Spleen (tissue), 11 donors: ENCODE results near the gene SOWAHA. TPM values are rescaled to one million over a fixed set of nuclear protein-coding genes. Genes with fewer than 3 reads are reported as not detected.

Experiments used
- DNase-seq: peaks from one replicate; pipeline ENCODE4 v3.0.0-alpha.2; 2020
- H3K27ac ChIP-seq, 8 donors: fragments of 200-600 bp; sonication (generic) in 7 of 8; 1 replicate in 4 of 8; 2 replicates in 4 of 8; pipeline versions ENCODE4 v1.5.0 to v1.8.0; 2016 to 2021; ENCODE audit warnings: inconsistent platforms in 4 of 8, mild to moderate bottlenecking in 4 of 8, moderate library complexity in 1 of 8
- H3K27me3 ChIP-seq, 7 donors: fragments of 200-600 bp; sonication (generic) in 6 of 7; replicated peaks in 1 of 7; 1 replicate in 4 of 7; 2 replicates in 3 of 7; pipeline versions ENCODE4 v1.5.0 to v1.8.0; 2016 to 2021; ENCODE audit warnings: inconsistent platforms in 3 of 7, mild to moderate bottlenecking in 1 of 7
- H3K36me3 ChIP-seq, 6 donors: fragments of 200-600 bp; sonication (generic) in 5 of 6; 1 replicate in 4 of 6; 2 replicates in 2 of 6; pipeline versions ENCODE4 v1.5.0 to v1.8.0; 2016 to 2021; ENCODE audit warnings: inconsistent platforms in 2 of 6
- H3K4me1 ChIP-seq, 6 donors: fragments of 200-600 bp; sonication (generic) in 5 of 6; 1 replicate in 3 of 6; 2 replicates in 3 of 6; pipeline versions ENCODE4 v1.5.0 to v1.8.0; 2016 to 2021; ENCODE audit warnings: inconsistent platforms in 3 of 6
- H3K4me3 ChIP-seq, 8 donors: fragments of 200-600 bp; sonication (generic) in 7 of 8; 1 replicate in 4 of 8; 2 replicates in 4 of 8; pipeline versions ENCODE4 v1.5.0 to v1.8.0; 2016 to 2021; ENCODE audit warnings: inconsistent platforms in 4 of 8, mild to moderate bottlenecking in 4 of 8, moderate library complexity in 2 of 8
- H3K9me3 ChIP-seq, 8 donors: fragments of 200-600 bp; sonication (generic) in 7 of 8; 1 replicate in 4 of 8; 2 replicates in 4 of 8; pipeline versions ENCODE4 v1.5.0 to v1.8.0; 2016 to 2021; ENCODE audit warnings: inconsistent platforms in 4 of 8
- POLR2A ChIP-seq, 3 donors: fragments of 450-650 bp; IDR thresholded peaks; one replicate each; pipeline ENCODE4 v1.5.1; 2017; ENCODE audit warnings: antibody characterized with exemption in 3 of 3, mild to moderate bottlenecking in 1 of 3
- POLR2AphosphoS5 ChIP-seq, 3 donors: sonication (generic); formaldehyde crosslinking; IDR thresholded peaks; one replicate each; pipeline ENCODE4 v1.5.1; 2017; ENCODE audit warnings: antibody characterized with exemption in 3 of 3
- WGBS, 5 donors: extraction: QIAGEN DNeasy Blood & Tissue Kit in 3 of 5; methylation state at CpG; one replicate each; pipeline versions ENCODE4 v1.1.5 to v1.1.7; 2013 to 2018; 5-methylcytosine and 5-hydroxymethylcytosine counted together
- intact Hi-C: fragments of 100-400 bp; cut with DNase I; formaldehyde crosslinking; loops from one replicate; pipeline ENCODE4 v1.15.0; 2023; ENCODE audit warnings: low total_unique reads
- polyA plus RNA-seq, 3 donors: library from polyadenylated mRNA; stranded (reverse); fragments of 200-250 nt; gene quantifications; one replicate each; pipeline ENCODE4 v1.2.1, GENCODE V29; 2013
- total RNA-seq, 7 donors: library from RNA; depleted of rRNA in 3 of 7; stranded (reverse); fragments of >200 nt in 3 of 7; fragmentation: NEBNext Ultra II Directional in 4 of 7; extraction: Animal tissue kit (Norgen Biotek cat#: 25700) in 4 of 7; gene quantifications; one replicate each; pipeline versions ENCODE4 v1.1.0 to v1.2.1, GENCODE V29; 2016 to 2021
- TF ChIP-seq, protein P1 (sequence below), 11 experiments: fragments of 200-600 bp in 7 of 11; fragments of 450-650 bp in 4 of 11; sonication (generic) in 4 of 11; IDR thresholded peaks in 8 of 11; conservative IDR thresholded peaks in 3 of 11; 1 replicate in 7 of 11; 2 replicates in 4 of 11; pipeline versions ENCODE4 v1.4.0 to v1.8.0; 2016 to 2021; ENCODE audit warnings: antibody characterized with exemption in 11 of 11, inconsistent platforms in 4 of 11, mild to moderate bottlenecking in 1 of 11
- donor health status: healthy with polysubstance abuse.
- donor health status: DM: no; HTN: no; CAD: no; lungs with moderate emphysema.
- donor health status: DM: no; HTN: no; CAD: no.
- donor health status: Bipolar disorder and iron deficiency.
- donor health status: healthy.
- donor health status: DM: no; HTN: no; CAD: no.
- donor health status: DM: yes; HTN: yes; CAD: no.

SOWAHA gene
- total and polyA plus RNA-seq, 10 donors: 0.03 to 0.56 (median 0.24) TPM; not detected in 7

DNA sequence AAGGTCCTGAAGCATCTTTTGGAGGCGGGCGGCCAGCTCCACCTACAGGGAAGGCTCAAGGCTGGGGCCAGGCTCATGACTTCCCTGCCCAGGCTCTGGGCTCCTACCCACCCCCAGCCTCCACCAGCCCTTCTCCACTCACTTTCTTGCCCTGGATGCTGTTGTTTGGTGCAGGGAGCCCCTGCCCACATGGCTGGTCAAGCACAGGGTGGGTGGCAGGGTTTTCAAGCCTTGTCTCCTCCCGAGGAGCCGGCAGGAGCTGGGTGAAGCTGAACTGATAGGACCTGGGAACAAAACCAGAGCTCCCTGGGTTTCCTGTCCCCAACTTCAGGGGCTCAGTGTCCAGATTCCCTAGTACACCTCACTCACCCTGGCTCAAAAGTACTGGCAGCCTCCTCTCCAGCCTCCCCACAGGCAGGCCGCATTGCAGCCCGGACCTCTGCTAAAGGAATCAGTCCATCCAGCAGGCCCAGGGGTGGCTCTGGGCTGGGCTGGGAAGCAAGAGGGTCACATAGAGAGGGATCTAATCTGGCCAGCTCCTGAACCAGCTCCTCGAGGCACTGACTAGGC, 10.5 kb downstream of the SOWAHA start:
- Histone ChIP-seq H3K4me1 (peaks cover 0 to 43% (median 32%) of the 10 kb centered on the region in 6 donors), H3K9me3 (no peaks in the 10 kb centered on the region), H3K27ac (no peak overlapping the region), H3K36me3 (no peaks in the 10 kb centered on the region), H3K4me3 (peak overlapping the region in 5 of 8 donors; percentile 8 to 53 (median 17)), H3K27me3 (peaks cover 0 to 95% (median 45%) of the 10 kb centered on the region in 7 donors)
- TF ChIP-seq, protein P1, sequence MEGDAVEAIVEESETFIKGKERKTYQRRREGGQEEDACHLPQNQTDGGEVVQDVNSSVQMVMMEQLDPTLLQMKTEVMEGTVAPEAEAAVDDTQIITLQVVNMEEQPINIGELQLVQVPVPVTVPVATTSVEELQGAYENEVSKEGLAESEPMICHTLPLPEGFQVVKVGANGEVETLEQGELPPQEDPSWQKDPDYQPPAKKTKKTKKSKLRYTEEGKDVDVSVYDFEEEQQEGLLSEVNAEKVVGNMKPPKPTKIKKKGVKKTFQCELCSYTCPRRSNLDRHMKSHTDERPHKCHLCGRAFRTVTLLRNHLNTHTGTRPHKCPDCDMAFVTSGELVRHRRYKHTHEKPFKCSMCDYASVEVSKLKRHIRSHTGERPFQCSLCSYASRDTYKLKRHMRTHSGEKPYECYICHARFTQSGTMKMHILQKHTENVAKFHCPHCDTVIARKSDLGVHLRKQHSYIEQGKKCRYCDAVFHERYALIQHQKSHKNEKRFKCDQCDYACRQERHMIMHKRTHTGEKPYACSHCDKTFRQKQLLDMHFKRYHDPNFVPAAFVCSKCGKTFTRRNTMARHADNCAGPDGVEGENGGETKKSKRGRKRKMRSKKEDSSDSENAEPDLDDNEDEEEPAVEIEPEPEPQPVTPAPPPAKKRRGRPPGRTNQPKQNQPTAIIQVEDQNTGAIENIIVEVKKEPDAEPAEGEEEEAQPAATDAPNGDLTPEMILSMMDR (IDR thresholded peaks at IDR 0.05 in 8 of 11, conservative IDR thresholded peaks at IDR 0.05 in 3 of 11): no peak
- TF ChIP-seq POLR2A (IDR thresholded peaks at IDR 0.05) (no peak), POLR2AphosphoS5 (IDR thresholded peaks at IDR 0.05) (no peak)
- WGBS, 5 donors: 72 to 93% (median 84%) methylated on average over 6 to 7 of the region's 7 CpGs
- DNase-seq: no peak
- intact Hi-C loops: no loop called here

DNA sequence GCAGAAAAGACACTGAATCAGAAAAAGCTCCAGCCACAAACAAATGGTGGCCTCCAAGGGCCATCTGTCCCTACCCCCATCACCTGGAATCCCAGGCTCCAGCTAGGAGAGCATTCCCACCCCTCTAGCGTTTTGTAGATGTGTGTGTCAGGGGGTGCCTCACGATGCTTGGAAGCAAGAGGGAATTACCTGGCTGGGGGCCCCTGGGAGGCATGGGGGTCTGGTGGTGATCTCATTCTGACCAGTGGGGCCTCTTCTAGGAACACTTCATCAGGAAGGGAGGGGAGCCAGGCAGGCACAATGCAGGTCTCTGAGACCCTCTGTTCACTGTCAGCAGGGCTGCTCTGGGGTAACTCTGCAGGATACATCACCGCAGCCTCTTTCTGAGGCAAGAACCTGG, 11.3 kb downstream of the SOWAHA start:
- Histone ChIP-seq H3K36me3 (no peaks in the 10 kb centered on the region), H3K4me3 (no peak overlapping the region), H3K27me3 (peaks cover 0 to 95% (median 48%) of the 10 kb centered on the region in 7 donors), H3K27ac (no peak overlapping the region), H3K9me3 (no peaks in the 10 kb centered on the region), H3K4me1 (peaks cover 0 to 45% (median 35%) of the 10 kb centered on the region in 6 donors)
- DNase-seq: no peak
- TF ChIP-seq POLR2AphosphoS5 (IDR thresholded peaks at IDR 0.05) (no peak), POLR2A (IDR thresholded peaks at IDR 0.05) (no peak)
- TF ChIP-seq, protein P1 (IDR thresholded peaks at IDR 0.05 in 8 of 11, conservative IDR thresholded peaks at IDR 0.05 in 3 of 11): no peak
- intact Hi-C loops: no loop called here
- WGBS, 5 donors: 80 to 94% (median 89%) methylated on average over 3 of the region's 3 CpGs

GRCh38 chr5:132825033-132825833, 12.1 kb downstream of the SOWAHA start:
- peaks cover 0 to 95% (median 45%) of the 10 kb centered on the region in 7 donors for H3K27me3 ChIP-seq
- no peak for DNase-seq

More at GRCh38 chr5:132825033-132825833, 12.1 kb downstream of the SOWAHA start:
- Histone ChIP-seq H3K4me1 (peaks cover 4 to 45% (median 36%) of the 10 kb centered on the region in 6 donors), H3K4me3 (peak overlapping the region; percentile 16 to 67 (median 34)), H3K27ac (no peak overlapping the region), H3K9me3 (no peaks in the 10 kb centered on the region), H3K36me3 (no peaks in the 10 kb centered on the region)
- TF ChIP-seq POLR2AphosphoS5 (IDR thresholded peaks at IDR 0.05) (no peak), POLR2A (IDR thresholded peaks at IDR 0.05) (no peak)
- TF ChIP-seq, protein P1 (IDR thresholded peaks at IDR 0.05 in 8 of 11, conservative IDR thresholded peaks at IDR 0.05 in 3 of 11): no peak
- WGBS, 5 donors: 24 to 89% (median 27%) methylated on average over 5 to 71 of the region's 71 CpGs
- intact Hi-C loops: no loop called here
